Right lobe of liver (tissue), 4 donors: Measurements from ENCODE around the gene LETM1.

ENCODE experiments used
- POLR2A ChIP-seq: fragments of 450-650 bp; IDR thresholded peaks from one replicate; pipeline ENCODE4 v1.6.1; 2017; ENCODE audit warnings: antibody characterized with exemption, mild to moderate bottlenecking
- TF ChIP-seq, protein P1 (sequence below), 4 donors: fragments of 200-600 bp in 3 of 4; fragments of 450-650 bp in 1 of 4; IDR thresholded peaks; one replicate each; pipeline versions ENCODE4 v1.5.1 to v1.8.0; 2016 to 2022; ENCODE audit warnings: antibody characterized with exemption in 4 of 4, mild to moderate bottlenecking in 2 of 4
- donor health status: DM: no; HTN: no; CAD: no.
- donor health status: DM: no; HTN: no; CAD: no.
- donor health status: DM: no; HTN: yes; CAD: no.

DNA sequence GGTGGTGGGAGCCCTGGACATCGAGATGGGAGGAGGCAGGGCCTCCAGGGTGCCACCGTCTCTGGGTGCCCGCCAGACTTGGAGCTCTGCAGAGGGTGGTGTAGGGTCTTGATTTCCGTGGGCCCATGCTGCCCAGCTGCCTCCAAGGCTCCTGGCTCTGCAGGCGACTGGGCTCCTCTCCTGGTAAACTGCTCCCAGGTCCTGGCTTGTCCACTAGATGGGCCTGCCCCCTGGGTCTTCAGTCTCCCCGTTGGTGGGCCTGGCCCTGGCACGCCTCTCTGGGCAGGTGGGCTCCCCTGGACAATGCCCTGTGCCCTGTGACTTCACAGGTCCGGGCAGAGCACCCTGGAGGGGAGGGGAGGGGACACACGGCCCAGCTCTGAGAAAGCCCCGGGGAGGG is 55.2 kb downstream of the LETM1 start:
- TF ChIP-seq POLR2A: no peak
- TF ChIP-seq, protein P1, sequence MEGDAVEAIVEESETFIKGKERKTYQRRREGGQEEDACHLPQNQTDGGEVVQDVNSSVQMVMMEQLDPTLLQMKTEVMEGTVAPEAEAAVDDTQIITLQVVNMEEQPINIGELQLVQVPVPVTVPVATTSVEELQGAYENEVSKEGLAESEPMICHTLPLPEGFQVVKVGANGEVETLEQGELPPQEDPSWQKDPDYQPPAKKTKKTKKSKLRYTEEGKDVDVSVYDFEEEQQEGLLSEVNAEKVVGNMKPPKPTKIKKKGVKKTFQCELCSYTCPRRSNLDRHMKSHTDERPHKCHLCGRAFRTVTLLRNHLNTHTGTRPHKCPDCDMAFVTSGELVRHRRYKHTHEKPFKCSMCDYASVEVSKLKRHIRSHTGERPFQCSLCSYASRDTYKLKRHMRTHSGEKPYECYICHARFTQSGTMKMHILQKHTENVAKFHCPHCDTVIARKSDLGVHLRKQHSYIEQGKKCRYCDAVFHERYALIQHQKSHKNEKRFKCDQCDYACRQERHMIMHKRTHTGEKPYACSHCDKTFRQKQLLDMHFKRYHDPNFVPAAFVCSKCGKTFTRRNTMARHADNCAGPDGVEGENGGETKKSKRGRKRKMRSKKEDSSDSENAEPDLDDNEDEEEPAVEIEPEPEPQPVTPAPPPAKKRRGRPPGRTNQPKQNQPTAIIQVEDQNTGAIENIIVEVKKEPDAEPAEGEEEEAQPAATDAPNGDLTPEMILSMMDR (IDR thresholded peaks at IDR 0.05): no peak
